Esophagus squamous epithelium (tissue), 5 donors: ENCODE results near the gene TBC1D20. TPM values are rescaled to one million over a fixed set of nuclear protein-coding genes. Genes with fewer than 3 reads are reported as not detected.

Experiments
- DNase-seq: peaks from one replicate; lab custom pipeline; 2025; lab: John Stamatoyannopoulos, UW
- H3K27ac ChIP-seq, 4 donors: fragments of 200-600 bp; sonication (generic); one replicate each; pipeline ENCODE4 v1.5.1; 2016 to 2019; ENCODE audit warnings: mild to moderate bottlenecking in 1 of 4
- H3K27me3 ChIP-seq, 4 donors: fragments of 200-600 bp; sonication (generic); 1 replicate in 3 of 4; 2 replicates in 1 of 4; pipeline versions ENCODE4 v1.5.1 to v1.6.0; 2017 to 2021; ENCODE audit warnings: antibody characterized with exemption in 1 of 4
- H3K36me3 ChIP-seq, 3 donors: fragments of 200-600 bp; sonication (generic); one replicate each; pipeline ENCODE4 v1.5.1; 2016 to 2019
- H3K4me1 ChIP-seq, 3 donors: fragments of 200-600 bp; sonication (generic); one replicate each; pipeline ENCODE4 v1.5.1; 2017 to 2019
- H3K4me3 ChIP-seq, 4 donors: fragments of 200-600 bp; sonication (generic); 1 replicate in 3 of 4; 2 replicates in 1 of 4; pipeline ENCODE4 v1.5.1; 2016 to 2019; ENCODE audit warnings: mild to moderate bottlenecking in 2 of 4, moderate library complexity in 1 of 4
- H3K9me3 ChIP-seq, 3 donors: fragments of 200-600 bp; sonication (generic); one replicate each; pipeline ENCODE4 v1.5.1; 2016 to 2019
- CTCF ChIP-seq, 6 experiments: fragments of 450-650 bp in 4 of 6; fragments of 200-600 bp in 2 of 6; sonication (generic) in 2 of 6; IDR thresholded peaks; one replicate each; pipeline ENCODE4 v1.5.1; 2016 to 2019; ENCODE audit warnings: antibody characterized with exemption in 6 of 6, mild to moderate bottlenecking in 4 of 6, moderate library complexity in 4 of 6
- POLR2A ChIP-seq, 4 donors: fragments of 450-650 bp; IDR thresholded peaks; one replicate each; pipeline ENCODE4 v1.6.1; 2017; ENCODE audit warnings: antibody characterized with exemption in 4 of 4, mild to moderate bottlenecking in 4 of 4, moderate library complexity in 3 of 4
- WGBS, 2 donors: methylation state at CpG; one replicate each; pipeline ENCODE4 v1.1.5; 2018; 5-methylcytosine and 5-hydroxymethylcytosine counted together
- intact Hi-C: fragments of 100-400 bp; cut with DNase I; formaldehyde crosslinking; loops from one replicate; pipeline ENCODE4 v1.15.0; 2022
- total RNA-seq, 4 donors: library from RNA; depleted of rRNA; stranded (reverse); fragments of >200 nt; gene quantifications; one replicate each; pipeline ENCODE4 v1.1.0, GENCODE V29; 2016
- donor health status: DM: yes; HTN: yes; CAD: no.

Gene TBC1D20
- total RNA-seq, 4 donors from 2014 or later: 18.1 to 33.2 (median 26.0) TPM

GRCh38 chr20:445514-446336 lies 16.6 kb downstream of the TBC1D20 start:
- Histone ChIP-seq H3K36me3 (peaks cover under 1 to 71% (median 16%) of the 10 kb centered on the region in 3 donors), H3K9me3 (no peaks in the 10 kb centered on the region), H3K27ac (no peak overlapping the region), H3K4me1 (peaks cover 6 to 18% (median 6%) of the 10 kb centered on the region in 3 donors), H3K27me3 (no peaks in the 10 kb centered on the region), H3K4me3 (no peak overlapping the region)
- WGBS, 2 donors: 87 to 90% methylated on average over 5 of the region's 5 CpGs
- intact Hi-C loops: no loop called here
- TF ChIP-seq POLR2A (IDR thresholded peaks at IDR 0.05) (no peak), CTCF (IDR thresholded peaks at IDR 0.05) (no peak)
- DNase-seq: no peak

- TF ChIP-seq POLR2A (IDR thresholded peaks at IDR 0.05) (no peak), CTCF (IDR thresholded peaks at IDR 0.05) (no peak)
- Histone ChIP-seq H3K4me1 (peaks cover 6 to 18% (median 6%) of the 10 kb centered on the region in 3 donors), H3K36me3 (peaks cover 8 to 78% (median 19%) of the 10 kb centered on the region in 3 donors), H3K27me3 (no peaks in the 10 kb centered on the region), H3K27ac (peak overlapping the region in 1 of 4 donors; percentile 5), H3K4me3 (no peak overlapping the region), H3K9me3 (no peaks in the 10 kb centered on the region)
- no peak for DNase-seq
- intact Hi-C loops: no loop called here
- 68 to 69% methylated on average over 7 to 12 of the region's 12 CpGs for WGBS, 2 donors
Observed at GRCh38 chr20:444862-445426, 17.4 kb downstream of the TBC1D20 start.

GRCh38 chr20:444117-444516 lies 18.2 kb downstream of the TBC1D20 start:
- Histone ChIP-seq H3K36me3 (peaks cover 11 to 87% (median 19%) of the 10 kb centered on the region in 3 donors), H3K4me1 (peaks cover 6 to 23% (median 6%) of the 10 kb centered on the region in 3 donors), H3K27me3 (no peaks in the 10 kb centered on the region), H3K9me3 (no peaks in the 10 kb centered on the region), H3K27ac (no peak overlapping the region), H3K4me3 (no peak overlapping the region)
- no peak for DNase-seq
- 91 to 95% methylated on average over 3 of the region's 3 CpGs for WGBS, 2 donors
- TF ChIP-seq CTCF (IDR thresholded peaks at IDR 0.05) (no peak), POLR2A (IDR thresholded peaks at IDR 0.05) (no peak)
- intact Hi-C loops: no loop called here

GRCh38 chr20:443223-443775 lies 19.0 kb downstream of the TBC1D20 start:
- no peaks in the 10 kb centered on the region for H3K27me3 ChIP-seq
- no peaks in the 10 kb centered on the region for H3K9me3 ChIP-seq
- H3K36me3 ChIP-seq: peaks cover 14 to 95% (median 23%) of the 10 kb centered on the region in 3 donors
- DNase-seq: no peak
- 85 to 86% methylated on average over 4 of the region's 4 CpGs for WGBS, 2 donors
- H3K4me3 ChIP-seq: no peak overlapping the region
- H3K27ac ChIP-seq: no peak overlapping the region
- intact Hi-C loops: no loop called here
- H3K4me1 ChIP-seq: peaks cover 6 to 31% (median 6%) of the 10 kb centered on the region in 3 donors
- TF ChIP-seq POLR2A (IDR thresholded peaks at IDR 0.05) (no peak), CTCF (IDR thresholded peaks at IDR 0.05) (no peak)

GRCh38 chr20:440636-441035 lies 21.7 kb downstream of the TBC1D20 start:
- no peak overlapping the region for H3K27ac ChIP-seq
- intact Hi-C loops: no loop called here
- no peak overlapping the region for H3K4me3 ChIP-seq
- TF ChIP-seq CTCF (IDR thresholded peaks at IDR 0.05) (no peak), POLR2A (IDR thresholded peaks at IDR 0.05) (no peak)
- H3K36me3 ChIP-seq: peaks cover 15 to 100% (median 43%) of the 10 kb centered on the region in 3 donors
- H3K4me1 ChIP-seq: peaks cover 6 to 35% (median 9%) of the 10 kb centered on the region in 3 donors
- 69 to 85% methylated on average over 13 of the region's 13 CpGs for WGBS, 2 donors
- no peaks in the 10 kb centered on the region for H3K27me3 ChIP-seq
- H3K9me3 ChIP-seq: no peaks in the 10 kb centered on the region
- DNase-seq: no peak
